IMR-90 (cell line): ENCODE results near the gene PPBP. TPM values are rescaled to one million over a fixed set of nuclear protein-coding genes. Genes with fewer than 3 reads are reported as not detected.

Experiments used
- ATAC-seq: fragments of 200-7000 bp; cut with Tn5 transposase; 2 replicates; pipeline ENCODE4 v1.9.1; 2020; ENCODE audit warnings: low read depth, mild to moderate bottlenecking, moderate library complexity
- BruUV-seq: library from RNA; stranded (reverse); fragments of 400-500 nt; replicated peaks from 2 replicates; lab custom pipeline; 2021; lab: Mats Ljungman, UMichigan
- CTCF ChIA-PET: fragments of 300-600 bp; formaldehyde crosslinking; extraction: SDS; loops from one replicate; lab custom pipeline; 2021; ENCODE audit warnings: antibody characterized with exemption; lab: Yijun Ruan, JAX
- POLR2A ChIA-PET: fragments of 300-600 bp; sonication (Branson Sonifier 250); formaldehyde crosslinking; loops from one replicate; lab custom pipeline; 2022; ENCODE audit warnings: antibody characterized with exemption; ENCODE audit not compliant: unreplicated experiment; lab: Charles Lee
- DNase-seq: peaks from one replicate; pipeline ENCODE4 v3.0.0; 2013
- H2AFZ ChIP-seq: replicated peaks from 2 replicates; pipeline ENCODE3; 2013; ENCODE audit warnings: low read length, mild to moderate bottlenecking; ENCODE audit not compliant: poor library complexity
- H2AK5ac ChIP-seq: 2 replicates; pipeline ENCODE4 v1.6.1; 2013; ENCODE audit warnings: low read depth, low read length, inconsistent platforms
- H2AK9ac ChIP-seq: replicated peaks from 2 replicates; pipeline ENCODE3; 2013; ENCODE audit warnings: mild to moderate bottlenecking, low read depth, low read length, moderate library complexity; ENCODE audit not compliant: poor library complexity
- H2BK120ac ChIP-seq: 2 replicates; pipeline ENCODE4 v1.6.1; 2013; ENCODE audit warnings: low read depth, low read length, inconsistent platforms
- H2BK15ac ChIP-seq: 3 replicates; pipeline ENCODE4 v1.6.1; 2013; ENCODE audit warnings: low read depth, low read length, inconsistent platforms
- H2BK20ac ChIP-seq: 2 replicates; pipeline ENCODE4 v1.6.1; 2013; ENCODE audit warnings: low read depth, mild to moderate bottlenecking, inconsistent platforms, low read length, moderate library complexity
- H2BK5ac ChIP-seq: 2 replicates; pipeline ENCODE4 v1.6.1; 2013; ENCODE audit warnings: mild to moderate bottlenecking, low read depth, low read length, inconsistent platforms; ENCODE audit not compliant: poor library complexity, severe bottlenecking
- H3K14ac ChIP-seq: replicated peaks from 2 replicates; pipeline ENCODE4 v1.6.1; 2013; ENCODE audit warnings: low read depth, low read length, inconsistent platforms
- H3K18ac ChIP-seq: 2 replicates; pipeline ENCODE4 v1.6.1; 2013; ENCODE audit warnings: low read depth, low read length, control low read depth
- H3K23ac ChIP-seq: 2 replicates; pipeline ENCODE4 v1.6.1; 2013; ENCODE audit warnings: low read depth, low read length, inconsistent platforms
- H3K27ac ChIP-seq: 2 replicates; pipeline ENCODE4 v1.5.1; 2013; ENCODE audit warnings: mild to moderate bottlenecking, control low read depth, low read length; ENCODE audit not compliant: insufficient read depth
- H3K27me3 ChIP-seq: 2 replicates; pipeline ENCODE4 v1.6.1; 2013; ENCODE audit warnings: low read length; ENCODE audit not compliant: control insufficient read depth, insufficient read depth
- H3K36me3 ChIP-seq: 2 replicates; pipeline ENCODE4 v1.6.1; 2013; ENCODE audit warnings: low read length, mixed read lengths; ENCODE audit not compliant: control insufficient read depth, insufficient read depth
- H3K4ac ChIP-seq: 2 replicates; pipeline ENCODE4 v1.6.1; 2013; ENCODE audit warnings: low read depth, low read length, inconsistent platforms
- H3K4me1 ChIP-seq: 2 replicates; pipeline ENCODE4 v1.6.1; 2013; ENCODE audit warnings: low read length, mixed read lengths; ENCODE audit not compliant: control insufficient read depth, insufficient read depth
- H3K4me2 ChIP-seq: 2 replicates; pipeline ENCODE4 v1.6.1; 2013; ENCODE audit warnings: low read depth, mild to moderate bottlenecking, control low read depth, low read length, moderate library complexity
- H3K4me3 ChIP-seq: 2 replicates; pipeline ENCODE4 v1.5.1; 2013; ENCODE audit warnings: low read depth, mild to moderate bottlenecking, control low read depth, low read length, moderate library complexity; ENCODE audit not compliant: insufficient read depth
- H3K56ac ChIP-seq: 2 replicates; pipeline ENCODE4 v1.6.1; 2013; ENCODE audit warnings: low read length, inconsistent platforms; ENCODE audit not compliant: insufficient read depth; ENCODE audit errors: extremely low read depth
- H3K79me1 ChIP-seq, 2 experiments: 2 replicates each; pipeline ENCODE4 v1.6.1; 2013; ENCODE audit warnings: low read length in 2 of 2, inconsistent platforms in 1 of 2, low read depth in 1 of 2
- H3K9ac ChIP-seq: 2 replicates; pipeline ENCODE4 v1.6.1; 2013; ENCODE audit warnings: low read depth, low read length, control low read depth
- H3K9me1 ChIP-seq: 2 replicates; pipeline ENCODE4 v1.6.1; 2013; ENCODE audit warnings: low read length, inconsistent platforms; ENCODE audit not compliant: insufficient read depth
- H3K9me3 ChIP-seq: 2 replicates; pipeline ENCODE4 v1.6.1; 2013; ENCODE audit warnings: low read length; ENCODE audit not compliant: control insufficient read depth, insufficient read depth
- H4K20me1 ChIP-seq: 2 replicates; pipeline ENCODE4 v1.6.1; 2013; ENCODE audit warnings: low read length, inconsistent platforms; ENCODE audit not compliant: insufficient read depth
- H4K5ac ChIP-seq: 2 replicates; pipeline ENCODE4 v1.6.1; 2013; ENCODE audit warnings: mild to moderate bottlenecking, low read depth, low read length, control low read depth
- H4K8ac ChIP-seq, 2 experiments: 2 replicates each; pipeline ENCODE4 v1.6.1; 2013; ENCODE audit warnings: low read depth in 2 of 2, low read length in 2 of 2, control low read depth in 1 of 2, inconsistent platforms in 1 of 2
- H4K91ac ChIP-seq: 2 replicates; pipeline ENCODE4 v1.6.1; 2013; ENCODE audit warnings: low read depth, low read length, inconsistent platforms; ENCODE audit not compliant: insufficient read depth
- BHLHE40 ChIP-seq: fragments of 150-350 bp; IDR thresholded peaks from 2 replicates; pipeline ENCODE4 v1.6.1; 2016; ENCODE audit warnings: mild to moderate bottlenecking, low read depth, low read length
- CEBPB ChIP-seq: IDR thresholded peaks from 2 replicates; pipeline ENCODE4 v1.6.1; 2012; ENCODE audit warnings: low read depth, low read length, improper control_type of control experiment
- FOS ChIP-seq: fragments of 150-350 bp; IDR thresholded peaks from 2 replicates; pipeline ENCODE4 v1.6.1; 2016; ENCODE audit warnings: low read depth, low read length
- MAZ ChIP-seq: IDR thresholded peaks from 2 replicates; pipeline ENCODE4 v1.6.1; 2012; ENCODE audit warnings: low read depth, mild to moderate bottlenecking, low read length, improper control_type of control experiment, moderate library complexity, borderline replicate concordance
- MXI1 ChIP-seq: IDR thresholded peaks from 2 replicates; pipeline ENCODE4 v1.6.1; 2012; ENCODE audit warnings: low read depth, mild to moderate bottlenecking, low read length, moderate library complexity, borderline replicate concordance
- NFE2L2 ChIP-seq: fragments of 150-350 bp; IDR thresholded peaks from 2 replicates; pipeline ENCODE4 v1.6.1; 2016; ENCODE audit warnings: low read depth, mild to moderate bottlenecking, low read length
- POLR2A ChIP-seq: IDR thresholded peaks from 2 replicates; pipeline ENCODE4 v1.6.1; 2012; ENCODE audit warnings: mild to moderate bottlenecking, low read depth, low read length
- RAD21 ChIP-seq: IDR thresholded peaks from 2 replicates; pipeline ENCODE4 v1.6.1; 2012; ENCODE audit warnings: low read length, improper control_type of control experiment
- RCOR1 ChIP-seq: IDR thresholded peaks from 2 replicates; pipeline ENCODE4 v1.6.1; 2012; ENCODE audit warnings: mild to moderate bottlenecking, low read length, improper control_type of control experiment; ENCODE audit not compliant: insufficient replicate concordance
- RFX5 ChIP-seq: IDR thresholded peaks from 2 replicates; pipeline ENCODE4 v1.8.0; 2012; ENCODE audit warnings: low read depth, mild to moderate bottlenecking, low read length, moderate library complexity
- SMC3 ChIP-seq: fragments of 150-350 bp; IDR thresholded peaks from 2 replicates; pipeline ENCODE4 v1.6.1; 2016; ENCODE audit warnings: low read depth, mild to moderate bottlenecking, antibody characterized with exemption, low read length, moderate library complexity
- dilution Hi-C: fragments of 300-500 bp; cut with HindIII; formaldehyde crosslinking; loops from one replicate; pipeline ENCODE4 v1.14.3; 2018; ENCODE audit warnings: low sequenced_read_pairs; ENCODE audit not compliant: unreplicated experiment
- in situ Hi-C: fragments of 300-500 bp; cut with MboI; formaldehyde crosslinking; loops from 3 replicates; pipeline ENCODE4 v1.14.3; 2019; ENCODE audit warnings: low sequenced_read_pairs, inconsistent platforms, mixed read lengths
- intact Hi-C: fragments of 100-400 bp; cut with micrococcal nuclease; formaldehyde crosslinking; loops from 2 replicates; pipeline ENCODE4 v1.10.0; 2022
- polyA plus RNA-seq, 3 experiments: library from polyadenylated mRNA; depleted of rRNA; stranded (reverse); fragments of >200 nt; gene quantifications; 2 replicates each; pipeline ENCODE4 v1.2.3, GENCODE V29; 2012; ENCODE audit warnings: low replicate concordance in 1 of 3
- total RNA-seq: library from RNA; depleted of rRNA; stranded (reverse); fragments of >200 nt; gene quantifications from 2 replicates; pipeline ENCODE4 v1.2.3, GENCODE V29; 2012
- TF ChIP-seq, protein P1 (sequence below): fragments of 150-350 bp; IDR thresholded peaks from 2 replicates; pipeline ENCODE4 v1.6.1; 2016; ENCODE audit warnings: low read depth, mild to moderate bottlenecking, low read length, moderate library complexity, borderline replicate concordance
- TF ChIP-seq, protein P2 (sequence below): fragments of 150-350 bp; IDR thresholded peaks from 2 replicates; pipeline ENCODE4 v1.6.1; 2017; ENCODE audit warnings: mild to moderate bottlenecking, antibody characterized with exemption, low read length, low read depth

Gene PPBP
- total and polyA plus RNA-seq, 2 of the 4 experiments (the other 2 are of a cell fraction), result not detected

DNA sequence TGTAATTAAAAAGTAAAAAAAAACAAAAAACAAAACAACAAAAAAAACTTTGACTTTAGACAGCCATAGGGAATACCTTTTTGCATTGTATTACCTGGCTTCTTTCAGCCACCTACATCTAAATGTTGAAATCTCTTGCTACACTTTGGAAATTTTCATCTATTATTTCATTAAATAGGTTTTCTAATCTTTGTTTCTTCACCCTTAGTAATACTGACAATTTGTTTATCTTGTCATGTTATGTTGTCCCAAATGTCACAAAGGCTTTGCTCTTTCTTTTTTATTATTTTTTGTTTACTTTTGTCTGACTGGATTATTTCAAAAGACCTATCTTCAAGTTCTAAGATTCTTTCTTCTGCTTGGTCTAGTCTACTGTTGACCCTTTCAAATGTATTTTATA lies 13.6 kb downstream of the PPBP start:
- no peak overlapping the region for H3K56ac ChIP-seq
- no peak overlapping the region for H2BK20ac ChIP-seq
- H2BK120ac ChIP-seq, result no peak overlapping the region
- DNase-seq, result no peak
- TF ChIP-seq MXI1 (no peak), RFX5 (no peak), RCOR1 (no peak), POLR2A (no peak), RAD21 (no peak), CEBPB (no peak), NFE2L2 (no peak), SMC3 (no peak), FOS (no peak), BHLHE40 (no peak), MAZ (no peak)
- TF ChIP-seq, protein P1, sequence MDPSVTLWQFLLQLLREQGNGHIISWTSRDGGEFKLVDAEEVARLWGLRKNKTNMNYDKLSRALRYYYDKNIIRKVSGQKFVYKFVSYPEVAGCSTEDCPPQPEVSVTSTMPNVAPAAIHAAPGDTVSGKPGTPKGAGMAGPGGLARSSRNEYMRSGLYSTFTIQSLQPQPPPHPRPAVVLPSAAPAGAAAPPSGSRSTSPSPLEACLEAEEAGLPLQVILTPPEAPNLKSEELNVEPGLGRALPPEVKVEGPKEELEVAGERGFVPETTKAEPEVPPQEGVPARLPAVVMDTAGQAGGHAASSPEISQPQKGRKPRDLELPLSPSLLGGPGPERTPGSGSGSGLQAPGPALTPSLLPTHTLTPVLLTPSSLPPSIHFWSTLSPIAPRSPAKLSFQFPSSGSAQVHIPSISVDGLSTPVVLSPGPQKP, result no peak
- TF ChIP-seq, protein P2, sequence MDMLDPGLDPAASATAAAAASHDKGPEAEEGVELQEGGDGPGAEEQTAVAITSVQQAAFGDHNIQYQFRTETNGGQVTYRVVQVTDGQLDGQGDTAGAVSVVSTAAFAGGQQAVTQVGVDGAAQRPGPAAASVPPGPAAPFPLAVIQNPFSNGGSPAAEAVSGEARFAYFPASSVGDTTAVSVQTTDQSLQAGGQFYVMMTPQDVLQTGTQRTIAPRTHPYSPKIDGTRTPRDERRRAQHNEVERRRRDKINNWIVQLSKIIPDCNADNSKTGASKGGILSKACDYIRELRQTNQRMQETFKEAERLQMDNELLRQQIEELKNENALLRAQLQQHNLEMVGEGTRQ, result no peak
- H4K5ac ChIP-seq, result no peak overlapping the region
- intact Hi-C loops (no loop called here), in situ Hi-C loops (no loop called here), dilution Hi-C loops (no loop called here)
- H3K4ac ChIP-seq, result no peak overlapping the region
- H2AK9ac ChIP-seq, result no peak overlapping the region
- no peak overlapping the region for H3K23ac ChIP-seq
- H3K14ac ChIP-seq, result no peak overlapping the region
- 0 out of 2 replicates have a peak, but pooled peaks cover 4% of the 10 kb centered on the region for H3K9me3 ChIP-seq
- no peak overlapping the region for H3K18ac ChIP-seq
- H4K20me1 ChIP-seq, result no peaks in the 10 kb centered on the region
- H4K8ac ChIP-seq, result no peak overlapping the region
- H3K27me3 ChIP-seq, result no peaks in the 10 kb centered on the region
- no peak overlapping the region for H4K91ac ChIP-seq
- H3K9me1 ChIP-seq, result peaks cover 2% of the 10 kb centered on the region; the same call in 1 of the 2 replicates
- ChIA-PET CTCF (no interaction called here), POLR2A (no interaction called here)
- no peak overlapping the region for H3K27ac ChIP-seq
- H3K36me3 ChIP-seq, result no peaks in the 10 kb centered on the region
- no peak overlapping the region for H2AK5ac ChIP-seq
- no peak overlapping the region for H3K4me3 ChIP-seq
- peaks cover 5% of the 10 kb centered on the region for H3K4me1 ChIP-seq
- no peak for ATAC-seq
- no peaks in the 10 kb centered on the region for H3K79me1 ChIP-seq
- BruUV-seq, result no TSS peak
- no peak overlapping the region for H3K4me2 ChIP-seq
- H2BK5ac ChIP-seq, result no peak overlapping the region
- H2BK15ac ChIP-seq, result no peak overlapping the region
- H3K9ac ChIP-seq, result no peak overlapping the region
- no peak overlapping the region for H2AFZ ChIP-seq
